Panc1 (cell line): ENCODE measurements around the gene LNPEP. TPM values are rescaled to one million over a fixed set of nuclear protein-coding genes. Genes with fewer than 3 reads are reported as not detected.

Experiments used
- ATAC-seq: fragments of 200-7000 bp; cut with Tn5 transposase; 2 replicates; pipeline ENCODE4 v1.9.1; 2020; ENCODE audit warnings: mild to moderate bottlenecking, moderate library complexity
- BruUV-seq: library from RNA; stranded (reverse); fragments of 400-500 nt; replicated peaks from 2 replicates; lab custom pipeline; 2021; lab: Mats Ljungman, UMichigan
- CTCF ChIA-PET: fragments of 300-600 bp; sonication (Branson Sonifier 250); formaldehyde crosslinking; loops from one replicate; lab custom pipeline; 2022; ENCODE audit warnings: antibody characterized with exemption; lab: Charles Lee
- POLR2A ChIA-PET: fragments of 300-600 bp; sonication (Branson Sonifier 250); formaldehyde crosslinking; loops from one replicate; lab custom pipeline; 2022; ENCODE audit warnings: antibody characterized with exemption; lab: Charles Lee
- DNase-seq: peaks from one replicate; pipeline ENCODE4 v3.0.0-alpha.2; 2010; ENCODE audit warnings: low read depth, low spot score
- H3K27ac ChIP-seq: 2 replicates; pipeline ENCODE4 v1.5.1; 2011; ENCODE audit warnings: mild to moderate bottlenecking, low read length, inconsistent platforms
- H3K27me3 ChIP-seq: fragments of 200-500 bp; sonication (Bioruptor generic); 2 replicates; pipeline ENCODE4 v1.6.0; 2014; ENCODE audit warnings: low read length, inconsistent platforms; ENCODE audit not compliant: control insufficient read depth, insufficient read depth
- H3K36me3 ChIP-seq: fragments of 200-500 bp; sonication (Bioruptor generic); 2 replicates; pipeline ENCODE4 v1.5.1; 2014; ENCODE audit warnings: inconsistent platforms, mild to moderate bottlenecking, low read length, moderate library complexity; ENCODE audit not compliant: control insufficient read depth, insufficient read depth
- H3K4me1 ChIP-seq: 2 replicates; pipeline ENCODE4 v1.5.1; 2011; ENCODE audit warnings: inconsistent platforms, mild to moderate bottlenecking, low read length, moderate library complexity; ENCODE audit not compliant: control insufficient read depth, insufficient read depth
- H3K4me3 ChIP-seq, 2 experiments: 2 replicates each; pipeline ENCODE4 v1.5.1; 2011 to 2012; ENCODE audit warnings: low read depth in 2 of 2, low read length in 2 of 2, mild to moderate bottlenecking in 2 of 2, inconsistent platforms in 1 of 2, moderate library complexity in 1 of 2
- H3K9me3 ChIP-seq: fragments of 200-500 bp; sonication (Bioruptor generic); 2 replicates; pipeline ENCODE4 v1.5.1; 2014; ENCODE audit warnings: low read depth, mild to moderate bottlenecking, inconsistent platforms, low read length, moderate library complexity; ENCODE audit not compliant: control insufficient read depth, insufficient read depth
- CTCF ChIP-seq: fragments of 450-650 bp; IDR thresholded peaks from 2 replicates; pipeline ENCODE4 v1.5.1; 2017; ENCODE audit warnings: mild to moderate bottlenecking
- POLR2AphosphoS5 ChIP-seq: IDR thresholded peaks from 2 replicates; pipeline ENCODE4 v1.6.1; 2012; ENCODE audit warnings: mild to moderate bottlenecking, low read depth, low read length, moderate library complexity
- SIN3A ChIP-seq: IDR thresholded peaks from 2 replicates; pipeline ENCODE4 v1.6.1; 2012; ENCODE audit warnings: low read depth, mild to moderate bottlenecking, low read length, moderate library complexity, borderline replicate concordance; ENCODE audit not compliant: insufficient read depth
- TCF7L2 ChIP-seq: IDR thresholded peaks from 2 replicates; pipeline ENCODE4 v1.6.1; 2011; ENCODE audit warnings: mild to moderate bottlenecking, low read depth, low read length, inconsistent platforms
- in situ Hi-C: cut with HindIII; loops from 2 replicates; pipeline ENCODE4 v1.10.0; 2016; ENCODE audit warnings: low sequenced_read_pairs, low pct_unique_long_range_greater_than_20kb
- intact Hi-C: fragments of 100-400 bp; cut with micrococcal nuclease; formaldehyde crosslinking; loops from one replicate; pipeline ENCODE4 v1.10.0; 2022; ENCODE audit not compliant: unreplicated experiment
- total RNA-seq: library from RNA; stranded (reverse); gene quantifications from one replicate; pipeline ENCODE4 v1.2.1, GENCODE V29; 2021; ENCODE audit not compliant: unreplicated experiment
- TF ChIP-seq, protein P1 (sequence below), 2 experiments: IDR thresholded peaks; 2 replicates each; pipeline ENCODE4 v1.6.1; 2011 to 2012; ENCODE audit warnings: low read depth in 2 of 2, control low read depth in 1 of 2, low read length in 1 of 2, mild to moderate bottlenecking in 1 of 2, moderate library complexity in 1 of 2; ENCODE audit not compliant: insufficient read depth in 1 of 2

Gene LNPEP
- total RNA-seq, 1 experiment from 2014 or later = 46.6 TPM

DNA sequence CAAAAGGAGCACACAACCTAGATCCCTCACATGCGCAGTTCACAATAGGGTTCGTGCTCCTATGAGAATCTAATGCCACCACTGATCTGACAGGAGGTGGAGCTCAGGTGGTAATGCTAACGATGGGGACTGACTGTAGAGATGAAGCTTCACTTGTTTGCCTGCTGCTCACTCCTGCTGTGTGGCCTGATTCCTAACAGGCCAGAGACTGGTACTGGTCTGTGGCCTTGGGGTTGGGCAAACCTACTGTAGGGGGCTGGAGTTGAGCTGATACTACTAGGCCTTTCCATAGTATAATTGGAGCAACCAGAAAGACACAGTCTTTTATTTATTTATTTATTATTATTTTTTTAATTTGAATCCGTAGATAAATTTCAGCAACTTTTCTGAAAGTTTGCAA lies 5.3 kb downstream of the LNPEP start:
- CTCF ChIA-PET = no interaction called here
- H3K4me1 ChIP-seq = peaks cover 12% of the 10 kb centered on the region

GRCh38 chr5:96942078-96942477 lies 6.2 kb downstream of the LNPEP start:
- ChIA-PET POLR2A (no interaction called here), CTCF (no interaction called here)

More for the DNA sequence above, 5.3 kb downstream of the LNPEP start:
- no peak overlapping the region for H3K27ac ChIP-seq
- H3K4me3 ChIP-seq = no peak overlapping the region
- ATAC-seq (no peak), DNase-seq (no peak)
- H3K27me3 ChIP-seq = no peaks in the 10 kb centered on the region
- in situ Hi-C loops = no loop called here
- no peaks in the 10 kb centered on the region for H3K9me3 ChIP-seq
- intact Hi-C loops = no loop called here
- no TSS peak for BruUV-seq
- peaks cover 2% of the 10 kb centered on the region for H3K36me3 ChIP-seq
- POLR2A ChIA-PET = no interaction called here
- TF ChIP-seq POLR2AphosphoS5 (no peak), TCF7L2 (no peak), CTCF (no peak), SIN3A (no peak)
- TF ChIP-seq, protein P1, sequence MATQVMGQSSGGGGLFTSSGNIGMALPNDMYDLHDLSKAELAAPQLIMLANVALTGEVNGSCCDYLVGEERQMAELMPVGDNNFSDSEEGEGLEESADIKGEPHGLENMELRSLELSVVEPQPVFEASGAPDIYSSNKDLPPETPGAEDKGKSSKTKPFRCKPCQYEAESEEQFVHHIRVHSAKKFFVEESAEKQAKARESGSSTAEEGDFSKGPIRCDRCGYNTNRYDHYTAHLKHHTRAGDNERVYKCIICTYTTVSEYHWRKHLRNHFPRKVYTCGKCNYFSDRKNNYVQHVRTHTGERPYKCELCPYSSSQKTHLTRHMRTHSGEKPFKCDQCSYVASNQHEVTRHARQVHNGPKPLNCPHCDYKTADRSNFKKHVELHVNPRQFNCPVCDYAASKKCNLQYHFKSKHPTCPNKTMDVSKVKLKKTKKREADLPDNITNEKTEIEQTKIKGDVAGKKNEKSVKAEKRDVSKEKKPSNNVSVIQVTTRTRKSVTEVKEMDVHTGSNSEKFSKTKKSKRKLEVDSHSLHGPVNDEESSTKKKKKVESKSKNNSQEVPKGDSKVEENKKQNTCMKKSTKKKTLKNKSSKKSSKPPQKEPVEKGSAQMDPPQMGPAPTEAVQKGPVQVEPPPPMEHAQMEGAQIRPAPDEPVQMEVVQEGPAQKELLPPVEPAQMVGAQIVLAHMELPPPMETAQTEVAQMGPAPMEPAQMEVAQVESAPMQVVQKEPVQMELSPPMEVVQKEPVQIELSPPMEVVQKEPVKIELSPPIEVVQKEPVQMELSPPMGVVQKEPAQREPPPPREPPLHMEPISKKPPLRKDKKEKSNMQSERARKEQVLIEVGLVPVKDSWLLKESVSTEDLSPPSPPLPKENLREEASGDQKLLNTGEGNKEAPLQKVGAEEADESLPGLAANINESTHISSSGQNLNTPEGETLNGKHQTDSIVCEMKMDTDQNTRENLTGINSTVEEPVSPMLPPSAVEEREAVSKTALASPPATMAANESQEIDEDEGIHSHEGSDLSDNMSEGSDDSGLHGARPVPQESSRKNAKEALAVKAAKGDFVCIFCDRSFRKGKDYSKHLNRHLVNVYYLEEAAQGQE (IDR thresholded peaks at IDR 0.05; ENCODE audit: insufficient read depth in 1 of 2, low read depth in 2 of 2, low read length in 1 of 2) = no peak

More at GRCh38 chr5:96942078-96942477, 6.2 kb downstream of the LNPEP start:
- Histone ChIP-seq H3K27me3 (no peaks in the 10 kb centered on the region), H3K9me3 (no peaks in the 10 kb centered on the region), H3K27ac (no peak overlapping the region), H3K4me3 (no peak overlapping the region), H3K36me3 (peaks cover 2% of the 10 kb centered on the region; the same call in 1 of the 2 replicates), H3K4me1 (peaks cover 12% of the 10 kb centered on the region)
- in situ Hi-C loops = no loop called here
- ATAC-seq (no peak), DNase-seq (no peak)
- BruUV-seq = no TSS peak
- TF ChIP-seq TCF7L2 (no peak), POLR2AphosphoS5 (no peak), SIN3A (no peak), CTCF (no peak)
- TF ChIP-seq, protein P1 (IDR thresholded peaks at IDR 0.05; ENCODE audit: insufficient read depth in 1 of 2, low read depth in 2 of 2, low read length in 1 of 2) = no peak
- intact Hi-C loops = no loop called here
